Colonic mucosa (tissue), 4 donors: ENCODE measurements around the gene SUPT3H. TPM values are rescaled to one million over a fixed set of nuclear protein-coding genes. Genes with fewer than 3 reads are reported as not detected.
"Not testable (repeated sequence)": the region's sequence is repeated elsewhere in the genome, so short reads cannot be mapped to it uniquely, and the experiment has no call there.

ENCODE experiments used
- DNase-seq: peaks from one replicate; pipeline ENCODE4 v3.0.0-alpha.2; 2020
- H3K27ac ChIP-seq: fragments of 200-600 bp; one replicate; pipeline ENCODE4 v1.8.0; 2021
- H3K27me3 ChIP-seq: fragments of 200-600 bp; one replicate; pipeline ENCODE4 v1.8.0; 2021
- H3K36me3 ChIP-seq: fragments of 200-600 bp; one replicate; pipeline ENCODE4 v1.8.0; 2021
- H3K4me1 ChIP-seq: fragments of 200-600 bp; one replicate; pipeline ENCODE4 v1.8.0; 2021; ENCODE audit warnings: mild to moderate bottlenecking
- H3K4me3 ChIP-seq: fragments of 200-600 bp; one replicate; pipeline ENCODE4 v1.8.0; 2021
- H3K9ac ChIP-seq, 2 donors: one replicate each; pipeline ENCODE4 v1.7.0; 2013; ENCODE audit warnings: control low read depth in 2 of 2, low read depth in 2 of 2, low read length in 2 of 2
- H3K9me3 ChIP-seq: fragments of 200-600 bp; one replicate; pipeline ENCODE4 v1.8.0; 2021
- CTCF ChIP-seq: fragments of 200-600 bp; IDR thresholded peaks from one replicate; pipeline ENCODE4 v1.8.0; 2022; ENCODE audit warnings: antibody characterized with exemption, mild to moderate bottlenecking
- intact Hi-C: fragments of 100-400 bp; cut with DNase I; formaldehyde crosslinking; loops from one replicate; pipeline ENCODE4 v1.14.1; 2022
- total RNA-seq, 2 donors: library from RNA; stranded (reverse); fragmentation: NEBNext Ultra II Directional in 1 of 2; extraction: Animal tissue kit (Norgen Biotek cat#: 25700) in 1 of 2; gene quantifications; one replicate each; pipeline ENCODE4 v1.2.1, GENCODE V29; 2021
- donor health status: healthy.
- donor health status: DM: no; HTN: no; CAD: no.
- donor health status: DM: no; HTN: no; CAD: no.

Gene SUPT3H
- total RNA-seq, 2 donors from 2014 or later, result 3.4 to 4.1 TPM

- intact Hi-C loops, result no loop called here
- DNase-seq, result no peak
- no peak for TF ChIP-seq CTCF
Observed at GRCh38 chr6:44868335-44868668, 509.4 kb downstream of the SUPT3H start.

GRCh38 chr6:44867571-44868334, 510.0 kb downstream of the SUPT3H start:
- Histone ChIP-seq H3K4me3 (no peak overlapping the region), H3K27me3 (no peaks in the 10 kb centered on the region), H3K9ac (no peak overlapping the region), H3K27ac (no peak overlapping the region), H3K4me1 (no peaks in the 10 kb centered on the region), H3K9me3 (no peaks in the 10 kb centered on the region), H3K36me3 (no peaks in the 10 kb centered on the region)
- TF ChIP-seq CTCF, result no peak
- intact Hi-C loops, result no loop called here
- DNase-seq, result no peak

More at GRCh38 chr6:44868335-44868668, 509.4 kb downstream of the SUPT3H start:
- H3K9me3 ChIP-seq, result no peaks in the 10 kb centered on the region
- H3K27ac ChIP-seq, result no peak overlapping the region
- no peak overlapping the region for H3K9ac ChIP-seq
- H3K36me3 ChIP-seq, result no peaks in the 10 kb centered on the region
- H3K4me3 ChIP-seq, result no peak overlapping the region
- H3K27me3 ChIP-seq, result no peaks in the 10 kb centered on the region
- H3K4me1 ChIP-seq, result no peaks in the 10 kb centered on the region

- H3K4me3 ChIP-seq, DNase-seq, H3K9ac ChIP-seq, intact Hi-C loops, H3K9me3 ChIP-seq, H3K27ac ChIP-seq, H3K27me3 ChIP-seq, H3K36me3 ChIP-seq, H3K4me1 ChIP-seq: not testable (repeated sequence)
Observed at GRCh38 chr6:44865184-44865583, 512.5 kb downstream of the SUPT3H start.

GRCh38 chr6:44859901-44860410, 517.8 kb downstream of the SUPT3H start:
- Histone ChIP-seq H3K36me3 (no peaks in the 10 kb centered on the region), H3K9ac (no peak overlapping the region), H3K27ac (no peak overlapping the region), H3K4me3 (no peak overlapping the region), H3K27me3 (no peaks in the 10 kb centered on the region), H3K4me1 (no peaks in the 10 kb centered on the region), H3K9me3 (no peaks in the 10 kb centered on the region)
- intact Hi-C loops, result no loop called here
- no peak for TF ChIP-seq CTCF
- DNase-seq, result no peak

GRCh38 chr6:44858998-44859397, 518.7 kb downstream of the SUPT3H start:
- H3K27me3 ChIP-seq, result no peaks in the 10 kb centered on the region
- intact Hi-C loops, result no loop called here

More at GRCh38 chr6:44858998-44859397, 518.7 kb downstream of the SUPT3H start:
- Histone ChIP-seq H3K9ac (no peak overlapping the region), H3K36me3 (no peaks in the 10 kb centered on the region), H3K9me3 (no peaks in the 10 kb centered on the region), H3K4me3 (no peak overlapping the region), H3K4me1 (no peaks in the 10 kb centered on the region), H3K27ac (no peak overlapping the region)
- DNase-seq, result no peak
- no peak for TF ChIP-seq CTCF
